ENCODE measurements around the gene ABCB1.

Gene ABCB1

GRCh38 chr7:87510411-87510875, 90.2 kb downstream of the ABCB1 start:
- no peaks in the 10 kb centered on the region for H4K20me1 ChIP-seq (ENCODE audit: insufficient read depth, low read length)
- H3K4me3 ChIP-seq (ENCODE audit: low read length) = no peak overlapping the region
- H3K4me2 ChIP-seq (ENCODE audit: low read depth, low read length) = no peak overlapping the region
- H3K4me1 ChIP-seq (ENCODE audit: low read length) = peaks cover 3% of the 10 kb centered on the region; the same call in 1 of the 2 replicates
- H3K9me2 ChIP-seq (replicated peaks; ENCODE audit: insufficient read depth, low read length) = no peaks in the 10 kb centered on the region
- H3K9me3 ChIP-seq (replicated peaks; ENCODE audit: insufficient read depth, low read length) = no peaks in the 10 kb centered on the region
- H3K79me2 ChIP-seq (ENCODE audit: low read length) = no peaks in the 10 kb centered on the region
- no peak overlapping the region for H3K27ac ChIP-seq (ENCODE audit: low read length)
- no peak overlapping the region for H2AFZ ChIP-seq (ENCODE audit: low read length)
- no peak for DNase-seq
- H3K27me3 ChIP-seq (replicated peaks; ENCODE audit: insufficient read depth, low read length) = no peaks in the 10 kb centered on the region
- H3K9ac ChIP-seq (ENCODE audit: low read length) = no peak overlapping the region
- H3F3A ChIP-seq (ENCODE audit: insufficient read depth, low read length) = no peaks in the 10 kb centered on the region
- TF ChIP-seq CTCF (IDR thresholded peaks at IDR 0.05; ENCODE audit: low read length) (no peak), EZH2 (optimal IDR thresholded peaks at IDR 0.05; ENCODE audit: low read depth, low read length) (no peak), EZH2phosphoT487 (IDR thresholded peaks at IDR 0.05; ENCODE audit: low read length) (no peak)
- H3K36me3 ChIP-seq (replicated peaks; ENCODE audit: insufficient read depth, low read length) = no peaks in the 10 kb centered on the region

GRCh38 chr7:87507446-87507845, 93.2 kb downstream of the ABCB1 start:
- H2AFZ ChIP-seq (ENCODE audit: low read length) = no peak overlapping the region

GRCh38 chr7:87506246-87507180, 94.2 kb downstream of the ABCB1 start:
- H3K4me2 ChIP-seq (ENCODE audit: low read depth, low read length) = peak overlapping the region; percentile 64
- TF ChIP-seq CTCF (IDR thresholded peaks at IDR 0.05; ENCODE audit: low read length) (peak; percentile 43), EZH2phosphoT487 (IDR thresholded peaks at IDR 0.05; ENCODE audit: low read length) (no peak), EZH2 (optimal IDR thresholded peaks at IDR 0.05; ENCODE audit: low read depth, low read length) (no peak)

More at GRCh38 chr7:87507446-87507845, 93.2 kb downstream of the ABCB1 start:
- H3K27me3 ChIP-seq (replicated peaks; ENCODE audit: insufficient read depth, low read length) = no peaks in the 10 kb centered on the region
- H3K4me1 ChIP-seq (ENCODE audit: low read length) = peaks cover 5% of the 10 kb centered on the region; the same call in 1 of the 2 replicates
- H3K9me2 ChIP-seq (replicated peaks; ENCODE audit: insufficient read depth, low read length) = no peaks in the 10 kb centered on the region
- H3K4me3 ChIP-seq (ENCODE audit: low read length) = no peak overlapping the region
- no peak for DNase-seq
- TF ChIP-seq EZH2 (optimal IDR thresholded peaks at IDR 0.05; ENCODE audit: low read depth, low read length) = no peak
- TF ChIP-seq EZH2phosphoT487 (IDR thresholded peaks at IDR 0.05; ENCODE audit: low read length) = no peak
- no peak for TF ChIP-seq CTCF (IDR thresholded peaks at IDR 0.05; ENCODE audit: low read length)
- no peaks in the 10 kb centered on the region for H3K9me3 ChIP-seq (replicated peaks; ENCODE audit: insufficient read depth, low read length)
- no peak overlapping the region for H3K27ac ChIP-seq (ENCODE audit: low read length)
- no peak overlapping the region for H3K4me2 ChIP-seq (ENCODE audit: low read depth, low read length)
- no peaks in the 10 kb centered on the region for H4K20me1 ChIP-seq (ENCODE audit: insufficient read depth, low read length)
- H3K36me3 ChIP-seq (replicated peaks; ENCODE audit: insufficient read depth, low read length) = no peaks in the 10 kb centered on the region
- no peak overlapping the region for H3K9ac ChIP-seq (ENCODE audit: low read length)
- no peaks in the 10 kb centered on the region for H3F3A ChIP-seq (ENCODE audit: insufficient read depth, low read length)
- no peaks in the 10 kb centered on the region for H3K79me2 ChIP-seq (ENCODE audit: low read length)

More at GRCh38 chr7:87506246-87507180, 94.2 kb downstream of the ABCB1 start:
- H3K4me3 ChIP-seq (ENCODE audit: low read length) = peak overlapping the region; percentile 33; the same call in 1 of the 2 replicates
- peak overlapping the region; percentile 46 for H2AFZ ChIP-seq (ENCODE audit: low read length)
- H3F3A ChIP-seq (ENCODE audit: insufficient read depth, low read length) = no peaks in the 10 kb centered on the region
- no peak overlapping the region; the same call in 1 of the 2 replicates for H3K27ac ChIP-seq (ENCODE audit: low read length)
- H4K20me1 ChIP-seq (ENCODE audit: insufficient read depth, low read length) = no peaks in the 10 kb centered on the region
- H3K9me2 ChIP-seq (replicated peaks; ENCODE audit: insufficient read depth, low read length) = no peaks in the 10 kb centered on the region
- peaks cover 5% of the 10 kb centered on the region; the same call in 1 of the 2 replicates for H3K4me1 ChIP-seq (ENCODE audit: low read length)
- no peaks in the 10 kb centered on the region for H3K9me3 ChIP-seq (replicated peaks; ENCODE audit: insufficient read depth, low read length)
- no peaks in the 10 kb centered on the region for H3K36me3 ChIP-seq (replicated peaks; ENCODE audit: insufficient read depth, low read length)
- H3K9ac ChIP-seq (ENCODE audit: low read length) = peak overlapping the region; percentile 16; the same call in 1 of the 2 replicates
- peak; percentile 12 for DNase-seq
- H3K27me3 ChIP-seq (replicated peaks; ENCODE audit: insufficient read depth, low read length) = no peaks in the 10 kb centered on the region
- H3K79me2 ChIP-seq (ENCODE audit: low read length) = no peaks in the 10 kb centered on the region

All from MM.1S (cell line).